ENCODE results near the gene NR6A1. TPM values are rescaled to one million over a fixed set of nuclear protein-coding genes. Genes with fewer than 3 reads are reported as not detected.

Gene NR6A1
- total and polyA plus RNA-seq, 4 experiments from 2014 or later, result 0.06 TPM; not detected in 3

GRCh38 chr9:124724415-124725067 is 46.6 kb downstream of the NR6A1 start:
- Histone ChIP-seq H3K27ac (ENCODE audit: low read depth, low read length) (no peak overlapping the region), H3K9me3 (ENCODE audit: control insufficient read depth in 1 of 2, low read length in 2 of 2) (no peaks in the 10 kb centered on the region), H3K4me3 (ENCODE audit: low read length in 2 of 2) (no peak overlapping the region), H3K36me3 (ENCODE audit: insufficient read depth, low read length) (no peaks in the 10 kb centered on the region), H3K27me3 (ENCODE audit: insufficient read depth, low read length) (no peaks in the 10 kb centered on the region), H3K4me1 (ENCODE audit: insufficient read depth, low read length) (no peaks in the 10 kb centered on the region)
- Mint-ChIP-seq H3K27me3 (peaks cover 0 to 4% of the 10 kb centered on the region in 2 donors), H3K9me3 (no peaks in the 10 kb centered on the region), H3K27ac (no peak overlapping the region), H3K36me3 (no peaks in the 10 kb centered on the region), H3K4me3 (no peak overlapping the region), H3K4me1 (no peaks in the 10 kb centered on the region)
- ChIA-PET POLR2A (ENCODE audit: partially characterized antibody) (no interaction called here), CTCF (ENCODE audit: partially characterized antibody) (interaction anchor here (2.3 kb wide), 1 partner anchor 13 kb away, joined by 8 read pairs; no protein-coding TSS in a partner anchor)
- intact Hi-C loops (cut with micrococcal nuclease), result no loop called here
- DNase-seq, result no peak

DNA sequence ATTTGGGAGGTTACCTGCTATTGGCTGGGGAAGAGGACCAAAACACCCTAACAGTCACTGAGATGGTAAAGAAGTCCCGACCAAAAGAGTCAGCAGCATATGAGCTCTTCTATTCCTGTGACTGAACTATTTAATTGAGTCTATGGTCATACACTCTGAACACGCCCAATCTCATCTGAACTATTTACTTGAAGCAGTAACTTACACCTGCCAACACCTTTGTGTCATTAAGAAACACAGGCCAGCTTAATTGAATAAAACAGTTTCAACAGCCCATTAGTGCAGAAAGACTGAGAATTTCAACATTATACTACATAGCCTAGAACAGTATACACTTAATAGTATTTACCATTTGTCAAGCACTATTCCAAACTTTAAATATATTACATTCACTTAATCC is 47.8 kb downstream of the NR6A1 start:
- no peaks in the 10 kb centered on the region for H3K4me1 ChIP-seq (ENCODE audit: insufficient read depth, low read length)
- Mint-ChIP-seq H3K4me1 (no peaks in the 10 kb centered on the region), H3K27ac (no peak overlapping the region), H3K36me3 (no peaks in the 10 kb centered on the region), H3K27me3 (peaks cover 1 to 5% of the 10 kb centered on the region in 2 donors), H3K4me3 (no peak overlapping the region), H3K9me3 (no peaks in the 10 kb centered on the region)
- DNase-seq, result no peak
- ChIA-PET CTCF (ENCODE audit: partially characterized antibody) (interaction anchor here (2.3 kb wide), 1 partner anchor 12 kb away, joined by 8 read pairs; no protein-coding TSS in a partner anchor), POLR2A (ENCODE audit: partially characterized antibody) (no interaction called here)
- no peaks in the 10 kb centered on the region for H3K9me3 ChIP-seq (ENCODE audit: control insufficient read depth in 1 of 2, low read length in 2 of 2)
- H3K27ac ChIP-seq (ENCODE audit: low read depth, low read length), result no peak overlapping the region
- no peaks in the 10 kb centered on the region for H3K27me3 ChIP-seq (ENCODE audit: insufficient read depth, low read length)
- H3K36me3 ChIP-seq (ENCODE audit: insufficient read depth, low read length), result no peaks in the 10 kb centered on the region
- no peak overlapping the region for H3K4me3 ChIP-seq (ENCODE audit: low read length in 2 of 2)
- intact Hi-C loops (cut with micrococcal nuclease), result no loop called here

GRCh38 chr9:124721109-124721906 is 49.8 kb downstream of the NR6A1 start:
- Mint-ChIP-seq H3K27me3 (peaks cover 1 to 7% of the 10 kb centered on the region in 2 donors), H3K36me3 (no peaks in the 10 kb centered on the region), H3K9me3 (no peaks in the 10 kb centered on the region), H3K4me3 (no peak overlapping the region), H3K4me1 (no peaks in the 10 kb centered on the region), H3K27ac (no peak overlapping the region)
- Histone ChIP-seq H3K27ac (ENCODE audit: low read depth, low read length) (no peak overlapping the region), H3K4me3 (ENCODE audit: low read length in 2 of 2) (no peak overlapping the region), H3K4me1 (ENCODE audit: insufficient read depth, low read length) (no peaks in the 10 kb centered on the region), H3K36me3 (ENCODE audit: insufficient read depth, low read length) (no peaks in the 10 kb centered on the region), H3K9me3 (ENCODE audit: control insufficient read depth in 1 of 2, low read length in 2 of 2) (no peaks in the 10 kb centered on the region), H3K27me3 (ENCODE audit: insufficient read depth, low read length) (no peaks in the 10 kb centered on the region)
- intact Hi-C loops (cut with micrococcal nuclease), result no loop called here
- no peak for DNase-seq
- ChIA-PET CTCF (ENCODE audit: partially characterized antibody) (no interaction called here), POLR2A (ENCODE audit: partially characterized antibody) (no interaction called here)

- H3K27me3 Mint-ChIP-seq, result peaks cover 1 to 7% of the 10 kb centered on the region in 2 donors
- no peak overlapping the region for H3K27ac ChIP-seq (ENCODE audit: low read depth, low read length)
- no peak overlapping the region for H3K4me3 ChIP-seq (ENCODE audit: low read length in 2 of 2)
- H3K27me3 ChIP-seq (ENCODE audit: insufficient read depth, low read length), result no peaks in the 10 kb centered on the region
- no peak overlapping the region for H3K27ac Mint-ChIP-seq
- no peaks in the 10 kb centered on the region for H3K4me1 ChIP-seq (ENCODE audit: insufficient read depth, low read length)
- H3K4me3 Mint-ChIP-seq, result no peak overlapping the region
- CTCF ChIA-PET (ENCODE audit: partially characterized antibody), result interaction anchor here (0.6 kb wide), 1 partner anchor 182 kb away, joined by 3 read pairs; no protein-coding TSS in a partner anchor
- no peaks in the 10 kb centered on the region for H3K9me3 ChIP-seq (ENCODE audit: control insufficient read depth in 1 of 2, low read length in 2 of 2)
- intact Hi-C loops (cut with micrococcal nuclease), result no loop called here
- H3K9me3 Mint-ChIP-seq, result no peaks in the 10 kb centered on the region
- no peak for DNase-seq
- POLR2A ChIA-PET (ENCODE audit: partially characterized antibody), result no interaction called here
- H3K36me3 Mint-ChIP-seq, result no peaks in the 10 kb centered on the region
- H3K4me1 Mint-ChIP-seq, result no peaks in the 10 kb centered on the region
- H3K36me3 ChIP-seq (ENCODE audit: insufficient read depth, low read length), result no peaks in the 10 kb centered on the region
Measured at GRCh38 chr9:124720429-124721108, 50.5 kb downstream of the NR6A1 start.

- H3K36me3 Mint-ChIP-seq, result no peaks in the 10 kb centered on the region
- DNase-seq, result no peak
- ChIA-PET POLR2A (ENCODE audit: partially characterized antibody) (no interaction called here), CTCF (ENCODE audit: partially characterized antibody) (interaction anchor here (2.2 kb wide), 1 partner anchor 102 kb away, joined by 4 read pairs; no protein-coding TSS in a partner anchor)
- H3K27me3 Mint-ChIP-seq, result peaks cover 1 to 5% of the 10 kb centered on the region in 2 donors
- Histone ChIP-seq H3K27me3 (ENCODE audit: insufficient read depth, low read length) (no peaks in the 10 kb centered on the region), H3K4me1 (ENCODE audit: insufficient read depth, low read length) (no peaks in the 10 kb centered on the region), H3K4me3 (ENCODE audit: low read length in 2 of 2) (no peak overlapping the region), H3K9me3 (ENCODE audit: control insufficient read depth in 1 of 2, low read length in 2 of 2) (no peaks in the 10 kb centered on the region), H3K27ac (ENCODE audit: low read depth, low read length) (no peak overlapping the region), H3K36me3 (ENCODE audit: insufficient read depth, low read length) (no peaks in the 10 kb centered on the region)
- H3K27ac Mint-ChIP-seq, result no peak overlapping the region
- H3K9me3 Mint-ChIP-seq, result no peaks in the 10 kb centered on the region
- intact Hi-C loops (cut with micrococcal nuclease), result no loop called here
- H3K4me1 Mint-ChIP-seq, result no peaks in the 10 kb centered on the region
- no peak overlapping the region for H3K4me3 Mint-ChIP-seq
Measured at GRCh38 chr9:124718928-124719327, 52.2 kb downstream of the NR6A1 start.

GRCh38 chr9:124717597-124717996 is 53.5 kb downstream of the NR6A1 start:
- no peaks in the 10 kb centered on the region for H3K4me1 Mint-ChIP-seq
- H3K27ac Mint-ChIP-seq, result no peak overlapping the region
- DNase-seq, result no peak
- H3K4me3 Mint-ChIP-seq, result no peak overlapping the region
- H3K36me3 Mint-ChIP-seq, result no peaks in the 10 kb centered on the region
- H3K27me3 Mint-ChIP-seq, result peaks cover 1 to 3% of the 10 kb centered on the region in 2 donors
- no peaks in the 10 kb centered on the region for H3K27me3 ChIP-seq (ENCODE audit: insufficient read depth, low read length)
- H3K9me3 Mint-ChIP-seq, result no peaks in the 10 kb centered on the region
- no peaks in the 10 kb centered on the region for H3K36me3 ChIP-seq (ENCODE audit: insufficient read depth, low read length)
- no peak overlapping the region for H3K27ac ChIP-seq (ENCODE audit: low read depth, low read length)
- no peak overlapping the region for H3K4me3 ChIP-seq (ENCODE audit: low read length in 2 of 2)
- H3K9me3 ChIP-seq (ENCODE audit: control insufficient read depth in 1 of 2, low read length in 2 of 2), result no peaks in the 10 kb centered on the region
- ChIA-PET POLR2A (ENCODE audit: partially characterized antibody) (no interaction called here), CTCF (ENCODE audit: partially characterized antibody) (interaction anchor here (1.2 to 2.2 kb wide), 2 partner anchors 19 to 100 kb away, joined by 3 to 4 read pairs; no protein-coding TSS in a partner anchor)
- no peaks in the 10 kb centered on the region for H3K4me1 ChIP-seq (ENCODE audit: insufficient read depth, low read length)
- intact Hi-C loops (cut with micrococcal nuclease), result no loop called here

- H3K4me1 Mint-ChIP-seq, result peaks cover 0 to 2% (median 0%) of the 10 kb centered on the region in 4 donors
- peaks cover 4 to 6% of the 10 kb centered on the region in 2 donors for H3K27me3 Mint-ChIP-seq
- no peaks in the 10 kb centered on the region for H3K9me3 ChIP-seq (ENCODE audit: control insufficient read depth in 1 of 2, low read length in 2 of 2)
- H3K27ac ChIP-seq (ENCODE audit: low read depth, low read length), result no peak overlapping the region
- H3K9me3 Mint-ChIP-seq, result no peaks in the 10 kb centered on the region
- ChIA-PET POLR2A (ENCODE audit: partially characterized antibody) (no interaction called here), CTCF (ENCODE audit: partially characterized antibody) (interaction anchor here (2.2 kb wide), 1 partner anchor 100 kb away, joined by 4 read pairs; no protein-coding TSS in a partner anchor)
- no peaks in the 10 kb centered on the region for H3K4me1 ChIP-seq (ENCODE audit: insufficient read depth, low read length)
- no peak overlapping the region for H3K27ac Mint-ChIP-seq
- no peaks in the 10 kb centered on the region for H3K36me3 Mint-ChIP-seq
- intact Hi-C loops (cut with micrococcal nuclease), result no loop called here
- H3K27me3 ChIP-seq (ENCODE audit: insufficient read depth, low read length), result no peaks in the 10 kb centered on the region
- DNase-seq, result no peak
- no peaks in the 10 kb centered on the region for H3K36me3 ChIP-seq (ENCODE audit: insufficient read depth, low read length)
- no peak overlapping the region for H3K4me3 Mint-ChIP-seq
- no peak overlapping the region for H3K4me3 ChIP-seq (ENCODE audit: low read length in 2 of 2)
Measured at GRCh38 chr9:124716808-124717207, 54.3 kb downstream of the NR6A1 start.
